ENCODE results near the gene KLF8.
"Not testable (repeated sequence)": the region's sequence is repeated elsewhere in the genome, so short reads cannot be mapped to it uniquely, and the experiment has no call there.

- not testable (repeated sequence) for TF ChIP-seq CTCF, POLR2A (IDR thresholded peaks at IDR 0.05)
These were observed 25.2 kb upstream of the KLF8 start for GRCh38 chrX:56206945-56207344.

Measured in ovary (tissue), 3 donors.